GM12878 (cell line): ENCODE measurements around the gene EGF. TPM values are rescaled to one million over a fixed set of nuclear protein-coding genes. Genes with fewer than 3 reads are reported as not detected.

Experiments used
- ATAC-seq: fragments of 200-7000 bp; cut with Tn5 transposase; 3 replicates; pipeline ENCODE4 v1.9.1; 2020; ENCODE audit warnings: mild to moderate bottlenecking, moderate library complexity
- BruUV-seq: library from RNA; stranded (reverse); fragments of 400-500 nt; replicated peaks from 2 replicates; lab custom pipeline; 2021; lab: Mats Ljungman, UMichigan
- CTCF ChIA-PET: fragments of 300-600 bp; sonication (Branson Sonifier 250); formaldehyde crosslinking; extraction: SDS; loops from one replicate; lab custom pipeline; 2021; ENCODE audit warnings: inconsistent platforms; lab: Yijun Ruan, JAX
- POLR2A ChIA-PET: fragments of 350-600 bp; formaldehyde crosslinking; extraction: SDS; loops from one replicate; lab custom pipeline; 2021; ENCODE audit warnings: inconsistent platforms; lab: Charles Lee
- RAD21 ChIA-PET: fragments of 300-600 bp; sonication (Branson Sonifier 250); formaldehyde crosslinking; loops from one replicate; lab custom pipeline; 2023; ENCODE audit warnings: antibody characterized with exemption; ENCODE audit not compliant: unreplicated experiment; lab: Charles Lee
- SMC1A ChIA-PET: fragments of 300-600 bp; sonication (Branson Sonifier 250); formaldehyde crosslinking; loops from one replicate; lab custom pipeline; 2023; ENCODE audit not compliant: unreplicated experiment, uncharacterized antibody; lab: Charles Lee
- DNase-seq: peaks from one replicate; pipeline ENCODE4 v3.0.0-alpha.2; 2011; ENCODE audit warnings: low read depth, low spot score
- FAIRE-seq: peaks from 3 replicates; lab custom pipeline; 2011; peaks lifted over from hg19 to GRCh38; lab: Jason Lieb, UNC
- H2AFZ ChIP-seq: 2 replicates; pipeline ENCODE4 v1.6.0; 2011; ENCODE audit warnings: low read depth, low read length, control low read depth; ENCODE audit not compliant: control insufficient read depth
- H3K27ac ChIP-seq: 2 replicates; pipeline ENCODE4 v1.5.1; 2011; ENCODE audit warnings: control low read depth; ENCODE audit not compliant: control insufficient read depth, insufficient read depth
- H3K27me3 ChIP-seq, 2 experiments: replicated peaks in 1 of 2; 2 replicates each; pipeline versions ENCODE4 v1.6.0 to v1.6.1; 2011; ENCODE audit warnings: low read length in 1 of 2; ENCODE audit not compliant: control insufficient read depth in 2 of 2, insufficient read depth in 2 of 2
- H3K36me3 ChIP-seq, 2 experiments: 2 replicates each; pipeline ENCODE4 v1.5.1; 2011; ENCODE audit warnings: low read length in 1 of 2; ENCODE audit not compliant: control insufficient read depth in 2 of 2, insufficient read depth in 2 of 2
- H3K4me1 ChIP-seq: 2 replicates; pipeline ENCODE4 v1.6.1; 2011; ENCODE audit warnings: mild to moderate bottlenecking, low read length, moderate library complexity, mixed read lengths; ENCODE audit not compliant: control insufficient read depth, insufficient read depth
- H3K4me2 ChIP-seq: 2 replicates; pipeline ENCODE4 v1.6.0; 2011; ENCODE audit warnings: control low read depth; ENCODE audit not compliant: control insufficient read depth, insufficient read depth
- H3K4me3 ChIP-seq: fragments of 200-600 bp; sonication (generic); 2 replicates; pipeline ENCODE4 v1.5.1; 2016
- H3K79me2 ChIP-seq: 2 replicates; pipeline ENCODE4 v1.6.0; 2011; ENCODE audit warnings: low read length; ENCODE audit not compliant: control insufficient read depth, insufficient read depth
- H3K9ac ChIP-seq: 2 replicates; pipeline ENCODE4 v1.8.0; 2011; ENCODE audit warnings: low read length, control low read depth, mixed read lengths; ENCODE audit not compliant: control insufficient read depth, insufficient read depth
- H3K9me3 ChIP-seq: replicated peaks from 3 replicates; pipeline ENCODE4 v1.5.1; 2011; ENCODE audit warnings: mild to moderate bottlenecking, low read length; ENCODE audit not compliant: control insufficient read depth, insufficient read depth
- H4K20me1 ChIP-seq: 2 replicates; pipeline ENCODE4 v1.6.0; 2011; ENCODE audit not compliant: control insufficient read depth, insufficient read depth
- ASH2L ChIP-seq: fragments of 300-600, 200-600 bp; sonication (generic); IDR thresholded peaks from 2 replicates; pipeline ENCODE4 v1.6.1; 2017; ENCODE audit warnings: low read depth, mild to moderate bottlenecking, borderline replicate concordance
- BMI1 ChIP-seq: fragments of 450-650 bp; IDR thresholded peaks from 2 replicates; pipeline ENCODE4 v1.6.1; 2016; ENCODE audit warnings: mild to moderate bottlenecking, moderate library complexity, borderline replicate concordance
- CBX3 ChIP-seq: fragments of 200-600 bp; sonication (generic); IDR thresholded peaks from 2 replicates; pipeline ENCODE4 v1.6.1; 2016; ENCODE audit warnings: low read depth, borderline replicate concordance
- EED ChIP-seq: sonication (generic); IDR thresholded peaks from 2 replicates; pipeline ENCODE4 v1.6.1; 2016; ENCODE audit warnings: antibody characterized with exemption, low read depth
- FOS ChIP-seq: IDR thresholded peaks from 3 replicates; pipeline ENCODE4 v1.6.1; 2011; ENCODE audit warnings: borderline replicate concordance; ENCODE audit not compliant: insufficient read length; ENCODE audit errors: extremely low read depth
- KAT2A ChIP-seq: conservative IDR thresholded peaks from 2 replicates; pipeline ENCODE4 v1.6.1; 2011; ENCODE audit warnings: low read depth, low read length; ENCODE audit not compliant: control insufficient read depth
- LARP7 ChIP-seq: fragments of 450-650 bp; IDR thresholded peaks from 2 replicates; pipeline ENCODE4 v1.6.1; 2017; ENCODE audit warnings: mild to moderate bottlenecking
- PAX8 ChIP-seq: fragments of 450-650 bp; IDR thresholded peaks from 2 replicates; pipeline ENCODE4 v1.6.1; 2017; ENCODE audit warnings: mild to moderate bottlenecking, moderate library complexity
- RAD51 ChIP-seq: fragments of 450-650 bp; IDR thresholded peaks from 2 replicates; pipeline ENCODE4 v1.6.1; 2016; ENCODE audit warnings: moderate library complexity, mild to moderate bottlenecking, inconsistent platforms
- SPI1 ChIP-seq: IDR thresholded peaks from 2 replicates; pipeline ENCODE4 v1.6.1; 2011; ENCODE audit warnings: low read depth, mild to moderate bottlenecking, low read length, moderate library complexity, borderline replicate concordance; ENCODE audit not compliant: insufficient read depth
- STAT3 ChIP-seq: IDR thresholded peaks from 2 replicates; pipeline ENCODE4 v1.6.1; 2011; ENCODE audit warnings: low read depth, low read length, improper control_type of control experiment
- WGBS: methylation state at CpG from one replicate; pipeline ENCODE4 v1.1.6; 2016; ENCODE audit warnings: low lambda C conversion rate; ENCODE audit not compliant: insufficient replicate concordance, insufficient coverage; ENCODE audit errors: missing lambda C conversion rate; 5-methylcytosine and 5-hydroxymethylcytosine counted together
- in situ Hi-C: fragments of 300-500 bp; cut with MboI; formaldehyde crosslinking; loops from 9 replicates; pipeline ENCODE4 v1.14.3; 2018; ENCODE audit warnings: mixed read lengths
- intact Hi-C: fragments of 100-400 bp; cut with micrococcal nuclease; formaldehyde crosslinking; loops from one replicate; pipeline ENCODE4 v1.14.2; 2022; ENCODE audit not compliant: unreplicated experiment
- polyA plus RNA-seq, 11 experiments: library from polyadenylated mRNA; depleted of rRNA in 4 of 11; unstranded in 6 of 11; stranded (reverse) in 5 of 11; fragments of >200 nt; fragmentation: Nextera tagmentation in 4 of 11; fragmentation: Illumina TruSeq in 1 of 11; extraction: Ambion mirVana in 4 of 11; extraction: Trizol in 1 of 11; gene quantifications; 1 replicate in 1 of 11; 2 replicates in 10 of 11; pipeline versions ENCODE4 v1.2.1 to v1.2.3, GENCODE V29; 2011 to 2016; ENCODE audit warnings: inconsistent platforms in 2 of 11, missing spikeins in 2 of 11, low read depth in 1 of 11
- total RNA-seq, 4 experiments: library from RNA; depleted of rRNA in 3 of 4; stranded (reverse); fragments of >200 nt in 3 of 4; fragmentation: Illumina TruSeq in 1 of 4; extraction: Trizol in 1 of 4; gene quantifications; 2 replicates each; pipeline versions ENCODE4 v1.2.1 to v1.2.3, GENCODE V29; 2013 to 2021
- TF ChIP-seq, protein P1 (sequence below): fragments of 450-650 bp; IDR thresholded peaks from 2 replicates; pipeline ENCODE4 v1.6.1; 2017; ENCODE audit warnings: mild to moderate bottlenecking, moderate library complexity
- TF ChIP-seq, protein P2 (sequence below): IDR thresholded peaks from 2 replicates; pipeline ENCODE4 v1.6.1; 2012; ENCODE audit warnings: improper control_type of control experiment, low read depth, low read length; ENCODE audit not compliant: insufficient replicate concordance
- TF ChIP-seq, protein P3 (sequence below): IDR thresholded peaks from 2 replicates; pipeline ENCODE4 v1.6.1; 2012; ENCODE audit warnings: low read depth, low read length, improper control_type of control experiment

Gene EGF
- total and polyA plus RNA-seq, 10 of the 15 experiments (the other 5 are each of a cell fraction or from before 2014, with no cell fraction given): 0.02 to 0.90 (median 0.19) TPM; not detected in 4

DNA sequence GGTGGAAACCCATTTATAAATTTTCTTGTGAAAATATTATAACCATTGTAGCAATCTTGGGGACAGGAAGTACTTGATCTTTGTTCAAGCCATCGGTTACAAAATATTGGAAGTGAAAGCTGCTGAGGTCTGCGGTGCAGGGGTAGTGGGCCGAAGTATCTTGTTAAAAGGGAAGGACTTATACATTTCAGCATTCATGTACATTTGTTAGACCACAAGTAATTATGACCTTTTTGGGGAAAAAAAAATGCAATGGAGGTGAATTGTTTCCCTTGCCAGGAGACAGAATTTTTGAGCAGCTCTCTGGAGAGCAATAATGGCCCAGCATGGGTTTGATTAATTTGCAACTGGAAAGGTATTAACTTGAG is 121.3 kb downstream of the EGF start:
- Histone ChIP-seq H3K27ac (no peak overlapping the region), H3K4me3 (no peak overlapping the region), H3K79me2 (no peaks in the 10 kb centered on the region), H4K20me1 (no peaks in the 10 kb centered on the region), H3K4me2 (peak overlapping the region; percentile 38), H3K9ac (no peak overlapping the region), H3K36me3 (no peaks in the 10 kb centered on the region), H3K9me3 (peaks cover 2% of the 10 kb centered on the region; the same call in 1 of the 3 replicates), H3K4me1 (peaks cover 14% of the 10 kb centered on the region), H3K27me3 (no peaks in the 10 kb centered on the region), H2AFZ (no peak overlapping the region)
- in situ Hi-C loops: no loop called here
- BruUV-seq: no TSS peak
- ChIA-PET POLR2A (interaction anchor here (1.1 kb wide), 1 partner anchor 165 kb away, joined by 3 read pairs; the partner anchor contains the start of gene ELOVL6), SMC1A (interaction anchor here (0.7 to 4.4 kb wide), 14 partner anchors 9 to 310 kb away, joined by 3 to 20 read pairs (median 4); partner anchors contain the start of gene ELOVL6), RAD21 (interaction anchor here (0.7 to 2.9 kb wide), 9 partner anchors 8 to 475 kb away, joined by 3 to 12 read pairs (median 3); no protein-coding TSS in a partner anchor), CTCF (interaction anchor here (0.8 to 1.9 kb wide), 8 partner anchors 12 to 483 kb away, joined by 3 to 13 read pairs (median 4); no protein-coding TSS in a partner anchor)
- 4% methylated on average over 3 of the region's 3 CpGs for WGBS
- intact Hi-C loops: no loop called here
- DNase-seq: peak; percentile 63
- ATAC-seq: peak; percentile 99
- peak; percentile 75 for FAIRE-seq
- no peak for TF ChIP-seq STAT3
- TF ChIP-seq, protein P1, sequence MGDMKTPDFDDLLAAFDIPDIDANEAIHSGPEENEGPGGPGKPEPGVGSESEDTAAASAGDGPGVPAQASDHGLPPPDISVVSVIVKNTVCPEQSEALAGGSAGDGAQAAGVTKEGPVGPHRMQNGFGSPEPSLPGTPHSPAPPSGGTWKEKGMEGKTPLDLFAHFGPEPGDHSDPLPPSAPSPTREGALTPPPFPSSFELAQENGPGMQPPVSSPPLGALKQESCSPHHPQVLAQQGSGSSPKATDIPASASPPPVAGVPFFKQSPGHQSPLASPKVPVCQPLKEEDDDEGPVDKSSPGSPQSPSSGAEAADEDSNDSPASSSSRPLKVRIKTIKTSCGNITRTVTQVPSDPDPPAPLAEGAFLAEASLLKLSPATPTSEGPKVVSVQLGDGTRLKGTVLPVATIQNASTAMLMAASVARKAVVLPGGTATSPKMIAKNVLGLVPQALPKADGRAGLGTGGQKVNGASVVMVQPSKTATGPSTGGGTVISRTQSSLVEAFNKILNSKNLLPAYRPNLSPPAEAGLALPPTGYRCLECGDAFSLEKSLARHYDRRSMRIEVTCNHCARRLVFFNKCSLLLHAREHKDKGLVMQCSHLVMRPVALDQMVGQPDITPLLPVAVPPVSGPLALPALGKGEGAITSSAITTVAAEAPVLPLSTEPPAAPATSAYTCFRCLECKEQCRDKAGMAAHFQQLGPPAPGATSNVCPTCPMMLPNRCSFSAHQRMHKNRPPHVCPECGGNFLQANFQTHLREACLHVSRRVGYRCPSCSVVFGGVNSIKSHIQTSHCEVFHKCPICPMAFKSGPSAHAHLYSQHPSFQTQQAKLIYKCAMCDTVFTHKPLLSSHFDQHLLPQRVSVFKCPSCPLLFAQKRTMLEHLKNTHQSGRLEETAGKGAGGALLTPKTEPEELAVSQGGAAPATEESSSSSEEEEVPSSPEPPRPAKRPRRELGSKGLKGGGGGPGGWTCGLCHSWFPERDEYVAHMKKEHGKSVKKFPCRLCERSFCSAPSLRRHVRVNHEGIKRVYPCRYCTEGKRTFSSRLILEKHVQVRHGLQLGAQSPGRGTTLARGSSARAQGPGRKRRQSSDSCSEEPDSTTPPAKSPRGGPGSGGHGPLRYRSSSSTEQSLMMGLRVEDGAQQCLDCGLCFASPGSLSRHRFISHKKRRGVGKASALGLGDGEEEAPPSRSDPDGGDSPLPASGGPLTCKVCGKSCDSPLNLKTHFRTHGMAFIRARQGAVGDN: no peak
- no peak for TF ChIP-seq RAD51
- TF ChIP-seq BMI1: peak; percentile 59; the same call in 1 of the 2 replicates
- no peak for TF ChIP-seq PAX8
- TF ChIP-seq LARP7: no peak
- TF ChIP-seq, protein P2, sequence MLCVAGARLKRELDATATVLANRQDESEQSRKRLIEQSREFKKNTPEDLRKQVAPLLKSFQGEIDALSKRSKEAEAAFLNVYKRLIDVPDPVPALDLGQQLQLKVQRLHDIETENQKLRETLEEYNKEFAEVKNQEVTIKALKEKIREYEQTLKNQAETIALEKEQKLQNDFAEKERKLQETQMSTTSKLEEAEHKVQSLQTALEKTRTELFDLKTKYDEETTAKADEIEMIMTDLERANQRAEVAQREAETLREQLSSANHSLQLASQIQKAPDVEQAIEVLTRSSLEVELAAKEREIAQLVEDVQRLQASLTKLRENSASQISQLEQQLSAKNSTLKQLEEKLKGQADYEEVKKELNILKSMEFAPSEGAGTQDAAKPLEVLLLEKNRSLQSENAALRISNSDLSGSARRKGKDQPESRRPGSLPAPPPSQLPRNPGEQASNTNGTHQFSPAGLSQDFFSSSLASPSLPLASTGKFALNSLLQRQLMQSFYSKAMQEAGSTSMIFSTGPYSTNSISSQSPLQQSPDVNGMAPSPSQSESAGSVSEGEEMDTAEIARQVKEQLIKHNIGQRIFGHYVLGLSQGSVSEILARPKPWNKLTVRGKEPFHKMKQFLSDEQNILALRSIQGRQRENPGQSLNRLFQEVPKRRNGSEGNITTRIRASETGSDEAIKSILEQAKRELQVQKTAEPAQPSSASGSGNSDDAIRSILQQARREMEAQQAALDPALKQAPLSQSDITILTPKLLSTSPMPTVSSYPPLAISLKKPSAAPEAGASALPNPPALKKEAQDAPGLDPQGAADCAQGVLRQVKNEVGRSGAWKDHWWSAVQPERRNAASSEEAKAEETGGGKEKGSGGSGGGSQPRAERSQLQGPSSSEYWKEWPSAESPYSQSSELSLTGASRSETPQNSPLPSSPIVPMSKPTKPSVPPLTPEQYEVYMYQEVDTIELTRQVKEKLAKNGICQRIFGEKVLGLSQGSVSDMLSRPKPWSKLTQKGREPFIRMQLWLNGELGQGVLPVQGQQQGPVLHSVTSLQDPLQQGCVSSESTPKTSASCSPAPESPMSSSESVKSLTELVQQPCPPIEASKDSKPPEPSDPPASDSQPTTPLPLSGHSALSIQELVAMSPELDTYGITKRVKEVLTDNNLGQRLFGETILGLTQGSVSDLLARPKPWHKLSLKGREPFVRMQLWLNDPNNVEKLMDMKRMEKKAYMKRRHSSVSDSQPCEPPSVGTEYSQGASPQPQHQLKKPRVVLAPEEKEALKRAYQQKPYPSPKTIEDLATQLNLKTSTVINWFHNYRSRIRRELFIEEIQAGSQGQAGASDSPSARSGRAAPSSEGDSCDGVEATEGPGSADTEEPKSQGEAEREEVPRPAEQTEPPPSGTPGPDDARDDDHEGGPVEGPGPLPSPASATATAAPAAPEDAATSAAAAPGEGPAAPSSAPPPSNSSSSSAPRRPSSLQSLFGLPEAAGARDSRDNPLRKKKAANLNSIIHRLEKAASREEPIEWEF: no peak
- TF ChIP-seq, protein P3, sequence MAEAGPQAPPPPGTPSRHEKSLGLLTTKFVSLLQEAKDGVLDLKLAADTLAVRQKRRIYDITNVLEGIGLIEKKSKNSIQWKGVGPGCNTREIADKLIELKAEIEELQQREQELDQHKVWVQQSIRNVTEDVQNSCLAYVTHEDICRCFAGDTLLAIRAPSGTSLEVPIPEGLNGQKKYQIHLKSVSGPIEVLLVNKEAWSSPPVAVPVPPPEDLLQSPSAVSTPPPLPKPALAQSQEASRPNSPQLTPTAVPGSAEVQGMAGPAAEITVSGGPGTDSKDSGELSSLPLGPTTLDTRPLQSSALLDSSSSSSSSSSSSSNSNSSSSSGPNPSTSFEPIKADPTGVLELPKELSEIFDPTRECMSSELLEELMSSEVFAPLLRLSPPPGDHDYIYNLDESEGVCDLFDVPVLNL: no peak
- TF ChIP-seq KAT2A: no peak
- TF ChIP-seq ASH2L: no peak
- peak; percentile 83 for TF ChIP-seq SPI1
- no peak for TF ChIP-seq FOS
- no peak for TF ChIP-seq CBX3
- peak; percentile 47; the same call in 1 of the 2 replicates for TF ChIP-seq EED
